HUES64 (cell line): ENCODE results near the gene BTBD9.

Experiments
- H3K27ac ChIP-seq: 2 replicates; pipeline ENCODE4 v1.7.0; 2013; ENCODE audit warnings: low read depth, low read length, inconsistent platforms
- H3K27me3 ChIP-seq: 2 replicates; pipeline ENCODE4 v1.6.1; 2013; ENCODE audit warnings: mild to moderate bottlenecking, low read length; ENCODE audit not compliant: insufficient read depth
- H3K36me3 ChIP-seq: 2 replicates; pipeline ENCODE4 v1.6.1; 2013; ENCODE audit warnings: mild to moderate bottlenecking, low read length; ENCODE audit not compliant: insufficient read depth
- H3K4me1 ChIP-seq: 2 replicates; pipeline ENCODE4 v1.6.1; 2013; ENCODE audit warnings: mild to moderate bottlenecking, low read length, moderate library complexity; ENCODE audit not compliant: insufficient read depth
- H3K4me3 ChIP-seq: 2 replicates; pipeline ENCODE4 v1.5.1; 2013; ENCODE audit warnings: mild to moderate bottlenecking, low read length, moderate library complexity
- H3K9ac ChIP-seq: 2 replicates; pipeline ENCODE4 v1.6.1; 2013; ENCODE audit warnings: mild to moderate bottlenecking, low read depth, low read length
- H3K9me3 ChIP-seq: 2 replicates; pipeline ENCODE4 v1.6.1; 2013; ENCODE audit warnings: low read depth, low read length; ENCODE audit not compliant: insufficient read depth
- WGBS: fragments of 150-250, 120-280 bp; methylation state at CpG from one replicate; pipeline ENCODE4 v1.1.7; 2013; ENCODE audit warnings: missing lambda C conversion rate; 5-methylcytosine and 5-hydroxymethylcytosine counted together

Gene BTBD9

DNA sequence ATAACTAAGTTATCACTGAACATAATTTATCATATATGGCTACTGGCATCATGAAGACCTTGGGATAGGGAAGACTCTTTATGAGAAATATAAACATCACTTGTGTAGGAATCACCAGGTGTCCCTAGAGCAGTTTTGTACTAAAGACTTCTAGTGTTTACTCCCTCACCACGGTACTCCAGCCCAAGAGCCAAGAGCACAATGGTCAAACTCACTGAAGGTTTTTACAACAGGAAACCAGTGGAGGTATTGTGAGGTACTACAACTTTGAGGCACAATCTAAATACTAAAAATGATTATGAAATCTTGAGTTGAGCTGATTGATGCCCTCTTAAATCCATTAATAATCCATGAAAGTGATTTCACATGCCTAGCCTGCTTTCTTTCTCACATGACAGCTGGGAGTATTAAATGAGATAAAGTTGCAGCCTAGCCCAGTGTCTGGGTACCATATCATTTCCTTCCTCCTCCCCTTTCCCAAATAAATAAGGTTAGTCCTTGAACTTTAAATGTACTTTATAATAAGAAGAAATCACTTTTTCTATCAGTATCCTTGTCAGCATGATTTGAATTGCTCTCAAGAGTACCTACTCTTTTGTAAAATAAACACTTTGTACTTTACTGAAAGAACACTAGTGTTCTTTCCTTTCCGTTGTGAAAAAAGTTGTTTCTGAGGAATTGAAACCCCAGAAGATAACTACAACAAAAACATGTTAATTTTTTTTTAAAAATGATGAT lies 36.7 kb upstream of the BTBD9 start:
- WGBS, result 93% methylated on average over 1 of the region's 2 CpGs
- no peaks in the 10 kb centered on the region for H3K27me3 ChIP-seq
- H3K27ac ChIP-seq, result no peak overlapping the region
- no peaks in the 10 kb centered on the region for H3K9me3 ChIP-seq
- H3K36me3 ChIP-seq, result peaks cover 64% of the 10 kb centered on the region
- no peaks in the 10 kb centered on the region for H3K4me1 ChIP-seq
- H3K9ac ChIP-seq, result no peak overlapping the region
- no peak overlapping the region for H3K4me3 ChIP-seq

DNA sequence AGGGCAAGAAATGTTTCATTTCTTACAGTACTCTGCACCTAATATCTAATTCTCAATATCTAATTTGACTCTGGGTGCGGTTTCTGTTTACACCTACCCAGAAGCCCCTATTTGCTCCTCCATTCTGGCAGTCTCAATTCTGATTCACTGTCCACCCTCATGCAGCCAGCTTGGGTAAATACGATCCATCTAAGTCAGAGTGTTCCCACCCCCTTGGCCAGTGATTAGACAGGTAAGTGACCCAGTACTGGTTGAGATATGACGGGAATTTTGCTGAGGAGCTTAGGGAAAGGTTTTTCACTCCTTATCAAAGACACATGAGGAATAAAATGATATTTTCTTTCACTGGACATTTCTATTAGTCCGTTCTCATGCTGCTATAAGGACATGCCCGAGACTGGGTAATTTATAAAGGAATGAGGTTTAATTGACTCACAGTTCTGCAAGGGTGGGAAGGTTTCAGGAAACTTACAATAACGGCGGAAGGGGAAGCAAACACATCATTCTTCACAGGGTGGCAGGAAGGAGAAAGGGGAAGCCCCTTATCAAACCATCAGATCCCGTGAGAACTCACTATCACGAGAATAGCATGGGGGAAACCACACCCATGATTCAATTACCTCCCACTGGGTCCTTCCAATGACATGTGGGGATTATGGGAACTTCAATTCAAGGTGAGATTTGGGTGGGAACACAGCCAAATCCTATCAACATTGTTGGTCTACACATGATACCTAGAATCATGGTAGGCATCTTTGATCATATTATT lies 33.9 kb upstream of the BTBD9 start:
- Histone ChIP-seq H3K9me3 (no peaks in the 10 kb centered on the region), H3K9ac (no peak overlapping the region), H3K36me3 (peaks cover 40% of the 10 kb centered on the region), H3K27ac (no peak overlapping the region), H3K4me3 (no peak overlapping the region), H3K27me3 (no peaks in the 10 kb centered on the region), H3K4me1 (no peaks in the 10 kb centered on the region)
- 84% methylated on average over 7 of the region's 9 CpGs for WGBS

DNA sequence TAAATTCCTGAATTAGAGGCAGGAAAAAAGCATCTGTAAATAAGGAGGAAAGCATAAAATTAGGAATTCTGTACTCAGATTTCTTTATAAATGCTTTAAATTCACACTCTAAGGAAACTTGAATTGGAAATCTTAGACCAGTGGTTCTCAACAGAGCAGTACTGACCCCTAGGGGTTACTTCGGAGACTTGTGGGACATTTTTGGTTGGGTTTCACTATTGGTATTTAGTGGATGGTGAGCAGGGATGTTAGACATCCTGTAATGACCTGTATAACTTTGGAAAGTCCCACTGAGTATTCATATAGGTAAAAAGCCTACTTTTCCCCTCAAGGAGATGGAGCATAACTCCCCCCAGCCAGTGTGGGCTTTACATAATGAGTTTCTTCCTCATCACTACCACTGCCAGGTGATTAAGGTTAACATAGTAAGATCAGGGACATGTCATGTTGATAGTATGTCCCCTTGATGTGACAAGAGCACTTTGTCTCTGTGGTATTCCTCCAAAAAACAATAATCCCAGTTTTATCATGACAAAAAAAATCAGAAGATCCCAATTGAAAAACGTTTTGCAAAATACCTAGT lies 32.2 kb upstream of the BTBD9 start:
- Histone ChIP-seq H3K27me3 (no peaks in the 10 kb centered on the region), H3K4me3 (no peak overlapping the region), H3K27ac (no peak overlapping the region), H3K9me3 (no peaks in the 10 kb centered on the region), H3K36me3 (peaks cover 24% of the 10 kb centered on the region), H3K4me1 (no peaks in the 10 kb centered on the region), H3K9ac (no peak overlapping the region)
- WGBS, result 7% methylated on average over 2 of the region's 2 CpGs

GRCh38 chr6:38658418-38659167 lies 18.9 kb upstream of the BTBD9 start:
- H3K4me1 ChIP-seq, result no peaks in the 10 kb centered on the region
- H3K36me3 ChIP-seq, result no peaks in the 10 kb centered on the region
- H3K9ac ChIP-seq, result no peak overlapping the region
- H3K27ac ChIP-seq, result no peak overlapping the region
- 94% methylated on average over 3 of the region's 3 CpGs for WGBS
- H3K27me3 ChIP-seq, result no peaks in the 10 kb centered on the region
- H3K4me3 ChIP-seq, result no peak overlapping the region
- no peaks in the 10 kb centered on the region for H3K9me3 ChIP-seq

DNA sequence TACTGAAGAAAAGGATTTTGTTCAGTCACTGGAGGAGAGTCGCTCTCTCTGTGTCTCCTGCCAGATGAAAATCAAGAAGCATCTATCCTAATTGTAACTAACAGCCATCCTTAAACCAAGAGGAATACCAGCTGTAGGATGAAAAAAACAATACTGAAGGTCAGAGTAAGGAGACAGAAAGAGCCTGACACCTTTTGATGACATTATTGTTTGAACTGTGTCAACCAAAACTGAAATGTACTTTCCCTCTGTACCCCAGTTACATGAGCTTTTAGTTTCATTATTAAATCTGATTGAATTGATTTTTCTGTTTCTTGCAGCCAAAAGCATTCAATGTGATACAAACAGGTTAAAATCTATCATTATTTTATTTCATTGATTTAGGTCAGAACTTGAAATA lies 17.2 kb upstream of the BTBD9 start:
- Histone ChIP-seq H3K9ac (no peak overlapping the region), H3K4me3 (no peak overlapping the region), H3K4me1 (no peaks in the 10 kb centered on the region), H3K36me3 (no peaks in the 10 kb centered on the region), H3K9me3 (no peaks in the 10 kb centered on the region), H3K27ac (no peak overlapping the region), H3K27me3 (no peaks in the 10 kb centered on the region)
- 100% methylated on average over 1 of the region's 1 CpG for WGBS

GRCh38 chr6:38654263-38654662 lies 14.5 kb upstream of the BTBD9 start:
- Histone ChIP-seq H3K27ac (no peak overlapping the region), H3K36me3 (no peaks in the 10 kb centered on the region), H3K9ac (no peak overlapping the region), H3K4me3 (no peak overlapping the region), H3K27me3 (no peaks in the 10 kb centered on the region), H3K4me1 (no peaks in the 10 kb centered on the region), H3K9me3 (no peaks in the 10 kb centered on the region)
- WGBS, result 100% methylated on average over 2 of the region's 2 CpGs

GRCh38 chr6:38651121-38651784 lies 11.5 kb upstream of the BTBD9 start:
- Histone ChIP-seq H3K4me1 (peaks cover 3% of the 10 kb centered on the region; the same call in 1 of the 2 replicates), H3K9ac (no peak overlapping the region), H3K4me3 (no peak overlapping the region), H3K9me3 (no peaks in the 10 kb centered on the region), H3K27ac (no peak overlapping the region), H3K27me3 (no peaks in the 10 kb centered on the region), H3K36me3 (no peaks in the 10 kb centered on the region)
- 93% methylated on average over 1 of the region's 2 CpGs for WGBS

GRCh38 chr6:38650207-38650752 lies 10.6 kb upstream of the BTBD9 start:
- H3K9ac ChIP-seq, result no peak overlapping the region
- 92% methylated on average over 5 of the region's 5 CpGs for WGBS
- peaks cover 8% of the 10 kb centered on the region; the same call in 1 of the 2 replicates for H3K4me1 ChIP-seq
- no peaks in the 10 kb centered on the region for H3K9me3 ChIP-seq
- H3K27ac ChIP-seq, result no peak overlapping the region
- H3K36me3 ChIP-seq, result no peaks in the 10 kb centered on the region
- H3K4me3 ChIP-seq, result no peak overlapping the region
- H3K27me3 ChIP-seq, result no peaks in the 10 kb centered on the region

DNA sequence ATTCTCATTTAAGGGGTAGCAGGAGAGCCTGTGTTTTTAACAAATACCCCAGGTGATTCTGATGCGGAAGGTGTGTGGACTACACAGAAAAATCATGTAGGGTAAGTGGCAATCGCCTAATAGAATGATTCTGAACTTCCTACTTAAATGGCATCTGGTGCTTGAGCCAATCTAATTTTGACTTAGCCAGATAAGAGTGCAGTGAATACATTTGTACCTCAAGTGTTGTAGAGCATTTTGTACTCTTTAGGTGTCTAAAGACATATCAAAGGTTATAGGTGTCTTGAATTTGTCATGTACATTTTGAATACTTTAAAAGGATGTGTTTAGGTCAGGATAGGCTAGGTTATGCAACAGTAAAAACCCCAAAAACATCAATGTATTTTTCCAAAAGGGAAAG lies 10.0 kb upstream of the BTBD9 start:
- Histone ChIP-seq H3K9me3 (no peaks in the 10 kb centered on the region), H3K36me3 (no peaks in the 10 kb centered on the region), H3K27ac (no peak overlapping the region), H3K27me3 (no peaks in the 10 kb centered on the region), H3K9ac (no peak overlapping the region), H3K4me3 (no peak overlapping the region), H3K4me1 (peaks cover 8% of the 10 kb centered on the region; the same call in 1 of the 2 replicates)
- WGBS, result 90% methylated on average over 2 of the region's 2 CpGs

- no peak overlapping the region for H3K4me3 ChIP-seq
- H3K36me3 ChIP-seq, result no peaks in the 10 kb centered on the region
- no peak overlapping the region for H3K9ac ChIP-seq
- H3K9me3 ChIP-seq, result no peaks in the 10 kb centered on the region
- H3K4me1 ChIP-seq, result peaks cover 8% of the 10 kb centered on the region; the same call in 1 of the 2 replicates
- H3K27ac ChIP-seq, result no peak overlapping the region
- H3K27me3 ChIP-seq, result no peaks in the 10 kb centered on the region
Observed at GRCh38 chr6:38648629-38649028, 8.9 kb upstream of the BTBD9 start.
